ENCODE data around the gene IL12A.
A peak's percentile ranks its signal among the peaks of the same experiment; 100 is the strongest.

IL12A gene

GRCh38 chr3:160001148-160001760 is 12.6 kb downstream of the IL12A start:
- TF ChIP-seq CTCF (IDR thresholded peaks at IDR 0.05; ENCODE audit: insufficient read depth, low read depth, low read length, missing control alignments): no peak
- no peak for DNase-seq (ENCODE audit: low read depth)
- H3K4me3 ChIP-seq (ENCODE audit: low read depth, low read length): no peak overlapping the region

DNA sequence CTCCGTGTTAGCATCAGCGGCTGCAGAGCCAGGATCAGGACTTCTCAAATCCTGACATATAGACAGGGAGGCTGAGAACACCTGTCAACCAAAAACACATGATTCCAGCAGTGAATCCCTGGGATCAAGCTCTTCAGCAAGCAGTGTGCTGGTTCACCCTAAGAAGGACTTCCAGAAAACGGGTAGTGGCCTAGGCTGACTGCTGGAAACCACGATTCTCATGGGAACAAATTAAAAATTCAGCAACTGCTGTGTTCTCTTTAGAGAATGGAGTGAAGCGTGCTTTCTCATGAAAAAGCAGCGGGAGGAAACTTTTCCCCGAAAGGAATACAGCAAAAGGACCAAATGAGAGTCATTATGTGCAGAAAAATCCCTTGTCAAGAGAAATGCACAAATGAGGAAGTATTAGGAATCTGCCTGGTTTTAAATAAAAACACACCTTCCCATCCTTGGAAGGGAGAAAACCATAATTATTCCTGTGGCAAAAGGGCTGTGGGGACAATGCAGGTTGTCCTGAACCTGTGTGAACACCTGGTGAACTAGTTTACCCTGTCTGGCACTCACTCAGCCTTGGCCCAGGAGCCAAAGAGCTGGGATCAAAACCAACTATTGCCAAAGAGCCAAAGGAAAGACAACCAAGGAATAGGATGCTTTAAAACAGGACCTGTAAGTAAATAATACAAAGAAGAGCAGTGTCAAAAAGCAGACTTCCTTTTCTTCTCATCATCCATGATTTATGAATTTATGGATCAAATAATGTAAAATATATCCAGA is 13.4 kb downstream of the IL12A start:
- no peak overlapping the region for H3K4me3 ChIP-seq (ENCODE audit: low read depth, low read length)
- DNase-seq (ENCODE audit: low read depth): no peak
- TF ChIP-seq CTCF (IDR thresholded peaks at IDR 0.05; ENCODE audit: insufficient read depth, low read depth, low read length, missing control alignments): no peak

DNA sequence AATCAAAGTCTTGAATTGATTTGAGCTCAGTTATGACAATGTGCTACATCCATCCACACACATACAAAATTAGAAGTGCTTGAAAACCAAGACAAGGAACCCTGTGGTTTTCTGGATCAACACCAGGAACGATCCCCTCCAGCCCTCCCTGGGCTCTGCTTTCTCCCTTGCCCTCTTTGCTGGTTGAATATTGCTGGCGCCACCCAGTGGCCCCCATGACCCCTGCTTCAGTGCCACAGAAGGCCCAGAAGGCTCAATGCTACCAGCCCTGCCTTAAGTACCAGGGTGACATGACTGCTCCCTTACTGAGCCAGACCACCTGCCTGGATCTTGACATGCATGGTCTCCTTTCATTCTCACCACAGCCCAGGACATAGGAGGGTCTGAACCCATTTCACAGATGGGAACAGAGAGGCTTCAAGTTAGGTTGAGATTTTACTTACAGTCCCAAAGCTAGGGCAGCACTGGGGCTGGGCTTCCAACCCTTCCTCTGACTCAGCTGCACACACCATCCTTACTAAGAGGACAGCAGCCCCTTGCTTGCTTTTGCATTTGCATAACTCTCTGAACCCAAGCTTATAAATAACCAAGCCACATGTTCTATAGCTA is 15.0 kb downstream of the IL12A start:
- H3K4me3 ChIP-seq (ENCODE audit: low read depth, low read length): no peak overlapping the region
- TF ChIP-seq CTCF (IDR thresholded peaks at IDR 0.05; ENCODE audit: insufficient read depth, low read depth, low read length, missing control alignments): peak; percentile 72
- peak; percentile 83 for DNase-seq (ENCODE audit: low read depth)

- TF ChIP-seq CTCF (IDR thresholded peaks at IDR 0.05; ENCODE audit: insufficient read depth, low read depth, low read length, missing control alignments): no peak
- H3K4me3 ChIP-seq (ENCODE audit: low read depth, low read length): no peak overlapping the region
- peak; percentile 23 for DNase-seq (ENCODE audit: low read depth)
Measured at GRCh38 chr3:160005004-160005403, 16.4 kb downstream of the IL12A start.

DNA sequence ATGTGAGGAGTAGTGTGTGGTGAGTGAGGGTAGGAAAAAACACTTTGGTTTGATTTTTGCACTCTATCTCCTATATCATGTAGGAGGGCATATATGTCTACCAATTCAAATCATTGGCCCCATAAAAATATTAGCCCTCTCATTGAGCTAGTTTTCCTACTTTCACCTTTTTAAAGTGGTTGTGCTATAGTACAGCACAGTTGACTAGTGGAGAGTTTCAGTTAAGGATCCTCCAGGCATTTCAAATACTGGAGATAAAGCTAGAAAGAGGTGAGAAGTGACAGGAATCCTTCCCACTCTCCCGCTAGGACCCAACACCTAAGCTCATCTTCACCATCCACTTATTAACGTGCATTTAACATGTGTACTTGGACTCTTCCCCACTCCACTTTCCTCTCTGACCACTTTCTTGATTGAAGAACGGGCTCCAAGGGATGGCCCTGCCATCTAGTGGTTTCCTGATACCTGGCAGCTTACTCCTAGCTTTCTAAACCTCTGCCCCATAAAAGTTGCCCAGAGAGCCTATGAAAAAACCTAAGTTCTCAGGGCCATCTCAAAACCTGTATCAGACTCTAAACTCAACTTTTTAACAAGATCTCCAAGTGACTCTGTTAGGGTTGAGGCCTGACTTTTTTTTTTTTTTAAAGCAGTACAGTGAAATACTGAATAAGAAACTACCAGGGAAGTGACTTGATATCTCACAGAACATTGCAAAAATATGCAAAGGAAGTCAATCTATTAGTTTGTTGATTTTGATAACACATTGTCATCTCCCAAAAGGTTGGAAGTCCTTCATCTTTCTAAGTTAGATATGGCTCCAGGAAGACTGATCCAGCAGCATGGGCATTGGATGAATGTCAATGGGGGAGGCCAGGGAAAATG is 17.9 kb downstream of the IL12A start:
- H3K4me3 ChIP-seq (ENCODE audit: low read depth, low read length): no peak overlapping the region
- TF ChIP-seq CTCF (IDR thresholded peaks at IDR 0.05; ENCODE audit: insufficient read depth, low read depth, low read length, missing control alignments): peak; percentile 73
- DNase-seq (ENCODE audit: low read depth): peak; percentile 78

DNA sequence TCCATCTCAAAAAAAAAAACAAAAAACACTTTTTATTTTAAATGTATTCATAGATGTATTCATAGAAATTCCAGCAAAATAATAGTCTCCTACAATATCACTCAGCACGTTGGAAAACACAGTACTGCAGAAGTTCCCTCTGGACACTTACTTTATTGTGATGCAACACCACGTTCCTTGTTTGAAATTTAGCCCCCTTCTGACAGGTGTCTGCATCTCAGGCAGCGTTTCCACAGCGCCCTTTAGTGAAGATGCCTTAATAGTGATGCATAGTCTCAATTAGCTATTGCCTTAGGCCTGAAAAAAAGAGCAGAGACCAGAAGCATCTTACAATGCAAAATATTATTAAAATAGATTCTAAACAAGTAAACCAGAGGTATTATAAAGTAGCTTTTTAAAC is 20.3 kb downstream of the IL12A start:
- no peak for TF ChIP-seq CTCF (IDR thresholded peaks at IDR 0.05; ENCODE audit: insufficient read depth, low read depth, low read length, missing control alignments)
- H3K4me3 ChIP-seq (ENCODE audit: low read depth, low read length): no peak overlapping the region
- no peak for DNase-seq (ENCODE audit: low read depth)

Measured in GM12865 (cell line).